GM12873 (cell line): ENCODE data around the gene EXPH5.

Experiments used
- TF ChIP-seq, protein P1 (sequence below): IDR thresholded peaks from 2 replicates; pipeline ENCODE4 v1.5.1; 2012; ENCODE audit warnings: low read depth, mild to moderate bottlenecking, moderate library complexity, low read length, control low read depth; ENCODE audit not compliant: insufficient read depth; ENCODE audit errors: missing control alignments

The EXPH5 gene

DNA sequence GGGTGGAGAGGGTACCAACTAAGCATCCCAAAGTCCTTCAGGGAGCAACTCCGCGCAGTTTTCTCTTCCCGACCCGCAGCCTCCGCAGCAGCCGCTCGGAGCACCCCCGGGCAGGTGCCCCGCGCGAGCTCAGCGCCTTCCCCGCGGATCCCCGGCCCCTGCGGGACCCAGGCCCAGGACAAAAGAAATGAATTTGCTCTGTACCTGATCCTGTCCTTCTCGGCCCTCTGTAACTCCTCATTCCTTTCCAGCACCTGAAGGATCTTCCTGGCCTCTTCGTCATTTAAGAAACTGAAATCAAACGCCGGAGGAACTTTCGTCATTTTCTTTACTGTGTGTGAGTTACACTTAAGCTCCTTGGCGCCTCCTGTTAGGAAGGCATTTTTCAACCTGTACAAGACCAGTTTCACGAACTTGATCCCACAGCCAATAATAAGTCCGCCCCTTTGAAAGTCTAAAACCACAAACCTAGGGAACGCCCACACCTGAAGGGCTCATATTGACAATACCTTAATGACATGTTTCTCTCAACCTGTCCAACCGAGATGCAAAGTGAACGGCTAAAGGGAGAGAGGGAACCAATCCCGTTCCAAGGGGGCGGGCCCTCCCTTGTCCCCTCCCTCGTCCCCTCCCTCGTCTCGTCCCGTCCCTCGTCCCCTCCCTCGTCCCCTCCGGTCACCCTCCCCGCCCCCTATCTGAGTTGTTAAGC lies at the start of gene EXPH5:
Gene EXPH5, minus strand, starts transcription at position 555 of the 709 bp plus-strand sequence. Its CDS starts 232 bp downstream, at position 323.
- TF ChIP-seq, protein P1, sequence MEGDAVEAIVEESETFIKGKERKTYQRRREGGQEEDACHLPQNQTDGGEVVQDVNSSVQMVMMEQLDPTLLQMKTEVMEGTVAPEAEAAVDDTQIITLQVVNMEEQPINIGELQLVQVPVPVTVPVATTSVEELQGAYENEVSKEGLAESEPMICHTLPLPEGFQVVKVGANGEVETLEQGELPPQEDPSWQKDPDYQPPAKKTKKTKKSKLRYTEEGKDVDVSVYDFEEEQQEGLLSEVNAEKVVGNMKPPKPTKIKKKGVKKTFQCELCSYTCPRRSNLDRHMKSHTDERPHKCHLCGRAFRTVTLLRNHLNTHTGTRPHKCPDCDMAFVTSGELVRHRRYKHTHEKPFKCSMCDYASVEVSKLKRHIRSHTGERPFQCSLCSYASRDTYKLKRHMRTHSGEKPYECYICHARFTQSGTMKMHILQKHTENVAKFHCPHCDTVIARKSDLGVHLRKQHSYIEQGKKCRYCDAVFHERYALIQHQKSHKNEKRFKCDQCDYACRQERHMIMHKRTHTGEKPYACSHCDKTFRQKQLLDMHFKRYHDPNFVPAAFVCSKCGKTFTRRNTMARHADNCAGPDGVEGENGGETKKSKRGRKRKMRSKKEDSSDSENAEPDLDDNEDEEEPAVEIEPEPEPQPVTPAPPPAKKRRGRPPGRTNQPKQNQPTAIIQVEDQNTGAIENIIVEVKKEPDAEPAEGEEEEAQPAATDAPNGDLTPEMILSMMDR = no peak

- TF ChIP-seq, protein P1 = no peak
These were observed 45.6 kb upstream of the EXPH5 start for GRCh38 chr11:108639146-108639545.

- TF ChIP-seq, protein P1 = no peak
These were observed 42.7 kb upstream of the EXPH5 start for GRCh38 chr11:108636222-108636621.

DNA sequence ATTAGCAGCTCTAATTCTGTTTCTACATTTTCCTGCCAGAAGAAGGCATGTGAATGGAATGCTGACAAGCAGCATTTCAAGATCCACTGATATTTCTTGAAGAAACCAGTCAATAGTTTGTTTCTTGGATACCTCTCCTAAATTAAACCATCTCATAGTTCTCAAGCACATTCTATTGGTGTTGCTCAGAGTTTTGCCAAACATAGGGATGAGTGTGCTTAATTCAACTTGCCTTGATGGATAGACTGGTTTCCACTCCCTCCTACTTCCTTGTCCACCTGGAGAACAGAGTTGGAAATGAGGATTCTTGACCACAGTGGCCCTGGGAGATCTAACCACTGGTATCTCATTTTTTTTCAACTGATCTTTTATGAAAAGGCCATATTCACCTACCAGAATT lies 41.5 kb upstream of the EXPH5 start:
- TF ChIP-seq, protein P1 = no peak

DNA sequence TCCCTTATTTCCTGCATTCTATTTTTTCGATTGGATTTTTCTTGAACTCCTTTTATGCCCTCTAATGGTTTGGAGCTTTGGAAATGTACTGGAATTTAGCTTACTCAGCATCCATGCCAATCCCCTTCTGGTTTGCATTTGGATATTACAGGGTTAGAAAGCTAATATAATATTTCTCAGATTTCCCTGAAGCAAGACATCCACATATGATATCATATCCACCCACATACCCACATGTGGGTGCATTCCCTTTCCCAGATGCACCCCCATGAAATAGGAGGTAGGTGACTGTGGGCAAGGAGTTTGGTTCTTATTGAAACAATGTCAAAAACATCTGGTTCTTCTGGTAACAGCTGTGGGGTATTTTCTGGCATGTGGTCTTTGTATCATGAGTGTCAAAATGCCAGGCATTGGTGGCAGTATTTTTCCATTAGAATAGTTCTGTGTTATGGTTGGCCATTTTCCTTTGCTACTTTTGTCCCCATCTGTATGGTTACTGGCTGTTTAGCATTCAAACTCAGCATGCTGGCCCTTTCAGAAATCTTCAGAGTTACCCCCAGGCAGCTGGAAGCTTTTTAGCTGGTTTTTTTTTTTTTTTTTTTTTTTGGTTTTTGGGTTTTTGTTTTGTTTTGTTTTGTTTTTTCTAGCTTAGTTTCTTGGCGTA lies 38.6 kb upstream of the EXPH5 start:
- TF ChIP-seq, protein P1 = no peak

DNA sequence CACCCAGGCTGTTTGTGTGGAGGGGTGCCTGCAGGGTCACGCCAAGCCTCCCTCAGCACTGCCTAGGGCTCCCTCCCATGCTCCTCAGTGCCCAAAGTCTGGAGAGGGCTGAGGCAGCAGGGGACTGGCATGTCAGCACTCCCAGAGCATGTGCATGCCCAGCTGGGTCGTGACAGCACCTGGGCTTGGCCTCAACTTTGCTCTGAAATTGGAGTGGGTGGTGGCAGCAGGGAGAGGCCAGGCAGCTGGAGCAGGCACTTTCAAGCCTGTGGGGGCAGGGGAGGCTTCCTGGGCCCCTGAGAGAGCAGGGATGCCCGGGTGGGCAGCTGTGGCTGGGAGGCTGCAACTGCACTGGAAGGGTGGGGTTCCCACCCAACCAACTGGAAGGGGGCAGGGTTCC lies 35.7 kb upstream of the EXPH5 start:
- TF ChIP-seq, protein P1 = no peak

- TF ChIP-seq, protein P1 = no peak
These were observed 35.2 kb upstream of the EXPH5 start for GRCh38 chr11:108628812-108629211.
